Measurements from ENCODE around the gene APIP. TPM values are rescaled to one million over a fixed set of nuclear protein-coding genes. Genes with fewer than 3 reads are reported as not detected.

Gene APIP
- polyA plus RNA-seq, 1 of the 3 experiments (the other 2 are of a cell fraction) = 21.3 TPM

GRCh38 chr11:34962034-34962433 is 45.9 kb upstream of the APIP start:
- DNase-seq = no peak
- ChIA-PET POLR2A (no interaction called here), CTCF (interaction anchor here (0.8 to 2.4 kb wide), 2 partner anchors 14 to 37 kb away, joined by 3 to 9 read pairs; no protein-coding TSS in a partner anchor)
- 0 out of 2 replicates have a peak, but pooled peaks cover 4% of the 10 kb centered on the region for H3K9me2 ChIP-seq
- no peak overlapping the region for H3K4me2 ChIP-seq
- H3K9me3 ChIP-seq = no peaks in the 10 kb centered on the region
- H3K79me2 ChIP-seq (ENCODE audit: insufficient read depth) = no peaks in the 10 kb centered on the region
- H3K9ac ChIP-seq = no peak overlapping the region
- peaks cover 6 to 53% of the 10 kb centered on the region in 2 experiments for H3K36me3 ChIP-seq (replicated peaks in 1 of 2; ENCODE audit: control insufficient read depth in 1 of 2, insufficient read depth in 2 of 2, low read length in 1 of 2)
- H4K20me1 ChIP-seq (ENCODE audit: insufficient read depth) = no peaks in the 10 kb centered on the region
- H3K4me3 ChIP-seq (ENCODE audit: low read depth in 2 of 2, low read length in 1 of 2) = no peak overlapping the region
- TF ChIP-seq SIN3A (IDR thresholded peaks at IDR 0.05; ENCODE audit: borderline replicate concordance, low read depth, low read length) = no peak
- no peak for TF ChIP-seq RXRA (IDR thresholded peaks at IDR 0.05; ENCODE audit: borderline replicate concordance, low read depth)
- no peak for TF ChIP-seq NRF1 (IDR thresholded peaks at IDR 0.05; ENCODE audit: low read depth, low read length)
- TF ChIP-seq TAF1 (IDR thresholded peaks at IDR 0.05; ENCODE audit: borderline replicate concordance, low read depth, low read length) = no peak
- no peak for TF ChIP-seq POLR2AphosphoS5 (IDR thresholded peaks at IDR 0.05; ENCODE audit: low read depth, low read length)
- no peak for TF ChIP-seq JUND (IDR thresholded peaks at IDR 0.05)
- TF ChIP-seq YY1 (IDR thresholded peaks at IDR 0.05; ENCODE audit: low read depth) = no peak
- no peak for TF ChIP-seq USF2 (IDR thresholded peaks at IDR 0.05; ENCODE audit: borderline replicate concordance, low read depth, low read length)
- no peak for TF ChIP-seq FOSL2 (IDR thresholded peaks at IDR 0.05; ENCODE audit: borderline replicate concordance, low read depth)
- TF ChIP-seq NFIC (IDR thresholded peaks at IDR 0.05; ENCODE audit: borderline replicate concordance) = no peak
- no peak for TF ChIP-seq PBX3 (IDR thresholded peaks at IDR 0.05)
- no peak for TF ChIP-seq EP300 (IDR thresholded peaks at IDR 0.05; ENCODE audit: borderline replicate concordance in 1 of 2, low read depth in 1 of 2, low read length in 1 of 2)
- peak; percentile 25 for TF ChIP-seq CHD2 (IDR thresholded peaks at IDR 0.05; ENCODE audit: low read length, partially characterized antibody)
- no peak for TF ChIP-seq FOXJ3 (CRISPR knock-in tag; IDR thresholded peaks at IDR 0.05)
- peak; percentile 61 for TF ChIP-seq GATA2 (CRISPR knock-in tag; IDR thresholded peaks at IDR 0.05)
- TF ChIP-seq EZH2phosphoT487 (IDR thresholded peaks at IDR 0.05; ENCODE audit: borderline replicate concordance, low read depth) = no peak
- no peak for TF ChIP-seq TEAD4 (IDR thresholded peaks at IDR 0.05; ENCODE audit: borderline replicate concordance, insufficient read depth)
- no peak for TF ChIP-seq ZBTB33 (IDR thresholded peaks at IDR 0.05; ENCODE audit: borderline replicate concordance, low read depth)
- TF ChIP-seq ELF1 (IDR thresholded peaks at IDR 0.05) = no peak
- no peak for TF ChIP-seq IRF3 (IDR thresholded peaks at IDR 0.05; ENCODE audit: low read depth, low read length)
- 0 out of 2 replicates have a peak, but pooled peaks have one; percentile 35 for TF ChIP-seq RCOR1 (IDR thresholded peaks at IDR 0.05; ENCODE audit: low read length)
- no peak for TF ChIP-seq MEF2A (IDR thresholded peaks at IDR 0.05; ENCODE audit: borderline replicate concordance, low read depth)
- no peak overlapping the region for H2AFZ ChIP-seq (ENCODE audit: low read depth)
- no peaks in the 10 kb centered on the region for H3K27me3 ChIP-seq (ENCODE audit: insufficient read depth)
- H3K4me1 ChIP-seq (ENCODE audit: control insufficient read depth in 1 of 2, insufficient read depth in 2 of 2, low read depth in 1 of 2, low read length in 1 of 2) = peaks cover 0 to 16% of the 10 kb centered on the region in 2 experiments; a peak in 2 of 4 replicates
- peaks cover 6% of the 10 kb centered on the region for H3F3A ChIP-seq (replicated peaks; ENCODE audit: insufficient read depth)
- peak overlapping the region in 1 of 2 experiments; percentile 69; a peak in 2 of 4 replicates for H3K27ac ChIP-seq (ENCODE audit: low read depth in 2 of 2, low read length in 1 of 2)

All from SK-N-SH (cell line).